OCI-M1 (cell line): ENCODE data around the gene IAPP.
"Not testable (repeated sequence)": the region's sequence is repeated elsewhere in the genome, so short reads cannot be mapped to it uniquely, and the experiment has no call there.

ENCODE experiments used
- DNase-seq: peaks from one replicate; lab custom pipeline; 2025; lab: John Stamatoyannopoulos, UW

IAPP gene

GRCh38 chr12:21379218-21379617 lies 6.5 kb downstream of the IAPP start:
- no peak for DNase-seq

GRCh38 chr12:21381320-21381719 lies 8.6 kb downstream of the IAPP start:
- not testable (repeated sequence) for DNase-seq

- no peak for DNase-seq
Measured at GRCh38 chr12:21384261-21384660, 11.6 kb downstream of the IAPP start.

GRCh38 chr12:21387174-21387573 lies 14.5 kb downstream of the IAPP start:
- no peak for DNase-seq

GRCh38 chr12:21392384-21392783 lies 19.7 kb downstream of the IAPP start:
- peak; percentile 21 for DNase-seq

- DNase-seq = not testable (repeated sequence)
Measured at GRCh38 chr12:21394828-21395626, 22.3 kb downstream of the IAPP start.

- no peak for DNase-seq
Measured at GRCh38 chr12:21413369-21414277, 40.9 kb downstream of the IAPP start.

- no peak for DNase-seq
Measured at GRCh38 chr12:21416511-21417121, 43.9 kb downstream of the IAPP start.

GRCh38 chr12:21418398-21418797 lies 45.7 kb downstream of the IAPP start:
- not testable (repeated sequence) for DNase-seq

- not testable (repeated sequence) for DNase-seq
Measured at GRCh38 chr12:21419009-21419699, 46.5 kb downstream of the IAPP start.

GRCh38 chr12:21428241-21428640 lies 55.5 kb downstream of the IAPP start:
- DNase-seq = no peak
